ENCODE measurements around the gene AGO1.

- no peak for TF ChIP-seq CTCF (conservative IDR thresholded peaks at IDR 0.05; ENCODE audit: low read length)
- TF ChIP-seq EZH2phosphoT487 (IDR thresholded peaks at IDR 0.05; ENCODE audit: borderline replicate concordance), result no peak
These were observed 19.7 kb downstream of the AGO1 start for GRCh38 chr1:35902671-35903070.

Measured in Loucy (cell line).